Measurements from ENCODE around the gene RAB3IL1.

RAB3IL1 gene

GRCh38 chr11:61875698-61876097 is 41.7 kb downstream of the RAB3IL1 start:
- H3K27me3 ChIP-seq (ENCODE audit: control insufficient read depth, insufficient read depth, low read length), result no peaks in the 10 kb centered on the region
- no peaks in the 10 kb centered on the region for H3K36me3 ChIP-seq (ENCODE audit: control insufficient read depth, insufficient read depth, low read length)
- no peaks in the 10 kb centered on the region for H3K9me3 ChIP-seq (ENCODE audit: control insufficient read depth, insufficient read depth, low read length)
- no peak overlapping the region for H3K4me3 ChIP-seq (ENCODE audit: low read length)
- no peak for DNase-seq (ENCODE audit: low read depth, low spot score)
- no CpG with 5 or more reads among the region's 14 CpGs for WGBS (ENCODE audit: insufficient coverage, insufficient read length)
- H3K27ac ChIP-seq (ENCODE audit: low read length), result no peak overlapping the region
- H3K4me1 ChIP-seq (ENCODE audit: control insufficient read depth, insufficient read depth, low read length), result peaks cover 7% of the 10 kb centered on the region

- H3K27me3 ChIP-seq (ENCODE audit: control insufficient read depth, insufficient read depth, low read length), result no peaks in the 10 kb centered on the region
- no peaks in the 10 kb centered on the region for H3K9me3 ChIP-seq (ENCODE audit: control insufficient read depth, insufficient read depth, low read length)
- no peak for DNase-seq (ENCODE audit: low read depth, low spot score)
- WGBS (ENCODE audit: insufficient coverage, insufficient read length), result no CpG with 5 or more reads among the region's 3 CpGs
- no peaks in the 10 kb centered on the region for H3K36me3 ChIP-seq (ENCODE audit: control insufficient read depth, insufficient read depth, low read length)
- H3K27ac ChIP-seq (ENCODE audit: low read length), result no peak overlapping the region
- H3K4me1 ChIP-seq (ENCODE audit: control insufficient read depth, insufficient read depth, low read length), result peaks cover 7% of the 10 kb centered on the region
- no peak overlapping the region for H3K4me3 ChIP-seq (ENCODE audit: low read length)
These were observed 42.5 kb downstream of the RAB3IL1 start for GRCh38 chr11:61874853-61875252.

DNA sequence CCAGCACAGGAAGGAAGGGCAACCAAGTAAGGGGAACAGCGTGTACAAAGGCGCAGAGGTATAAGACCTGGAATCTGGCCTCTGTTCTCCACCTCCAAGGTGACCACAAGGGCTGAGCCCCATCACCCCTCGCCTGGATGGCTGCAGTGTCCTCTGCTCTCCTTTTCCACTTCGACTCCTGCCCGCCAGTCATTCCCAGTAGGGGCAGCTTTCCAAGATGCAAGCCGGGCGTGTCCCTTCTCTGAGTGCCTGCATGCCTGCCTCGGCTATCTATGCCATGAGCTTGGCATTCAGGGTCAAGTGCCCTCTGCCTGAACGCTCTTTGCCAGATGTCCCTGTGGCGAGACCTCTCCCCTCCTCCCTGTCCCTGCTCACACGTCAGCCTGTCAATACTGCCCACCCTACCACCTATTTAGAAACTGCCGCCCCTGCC is 43.0 kb downstream of the RAB3IL1 start:
- Histone ChIP-seq H3K4me3 (ENCODE audit: low read length) (no peak overlapping the region), H3K27me3 (ENCODE audit: control insufficient read depth, insufficient read depth, low read length) (no peaks in the 10 kb centered on the region), H3K36me3 (ENCODE audit: control insufficient read depth, insufficient read depth, low read length) (no peaks in the 10 kb centered on the region), H3K4me1 (ENCODE audit: control insufficient read depth, insufficient read depth, low read length) (peaks cover 5% of the 10 kb centered on the region), H3K9me3 (ENCODE audit: control insufficient read depth, insufficient read depth, low read length) (no peaks in the 10 kb centered on the region), H3K27ac (ENCODE audit: low read length) (no peak overlapping the region)
- WGBS (ENCODE audit: insufficient coverage, insufficient read length), result no CpG with 5 or more reads among the region's 12 CpGs
- DNase-seq (ENCODE audit: low read depth, low spot score), result no peak

DNA sequence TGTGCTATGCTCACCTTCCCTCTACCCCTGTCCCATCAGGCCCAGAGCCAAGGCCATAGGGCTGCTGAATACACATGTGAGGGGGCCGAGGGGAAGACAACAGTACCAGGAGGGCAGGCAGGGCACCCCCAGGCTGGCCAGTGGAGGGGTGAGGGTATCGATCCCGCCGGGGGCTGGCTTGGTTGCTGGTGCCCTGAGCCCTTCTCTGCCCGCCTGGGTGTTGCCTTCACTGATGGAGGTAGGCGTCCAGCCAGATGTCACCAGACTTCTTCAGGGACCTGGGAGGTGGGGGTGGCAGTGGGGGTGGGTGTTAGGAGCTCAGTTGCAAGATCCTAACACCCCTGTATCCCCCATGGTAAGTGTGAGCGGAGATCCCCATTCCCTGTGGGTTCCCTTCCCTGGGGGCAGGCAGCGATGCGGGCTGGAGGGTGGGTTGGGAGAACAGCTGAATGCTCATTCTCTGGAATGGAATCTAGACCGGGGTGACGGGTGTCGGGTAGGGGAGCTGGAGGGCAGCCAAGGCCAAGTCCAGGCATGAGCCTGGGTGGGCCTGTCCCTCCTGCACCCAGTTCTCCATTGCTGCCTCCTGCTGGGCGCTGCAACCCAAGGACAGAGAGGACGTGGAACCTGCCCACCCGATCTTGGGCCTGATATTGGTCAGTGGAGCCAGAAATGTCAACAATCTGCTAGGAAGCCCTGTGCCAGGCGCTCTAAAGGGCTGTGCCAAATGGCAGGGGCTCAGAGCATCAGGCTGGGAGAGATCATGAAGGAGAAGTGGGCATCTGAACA is 43.6 kb downstream of the RAB3IL1 start:
- Histone ChIP-seq H3K36me3 (ENCODE audit: control insufficient read depth, insufficient read depth, low read length) (no peaks in the 10 kb centered on the region), H3K27ac (ENCODE audit: low read length) (no peak overlapping the region), H3K9me3 (ENCODE audit: control insufficient read depth, insufficient read depth, low read length) (no peaks in the 10 kb centered on the region), H3K27me3 (ENCODE audit: control insufficient read depth, insufficient read depth, low read length) (no peaks in the 10 kb centered on the region), H3K4me3 (ENCODE audit: low read length) (no peak overlapping the region), H3K4me1 (ENCODE audit: control insufficient read depth, insufficient read depth, low read length) (peaks cover 5% of the 10 kb centered on the region)
- no CpG with 5 or more reads among the region's 16 CpGs for WGBS (ENCODE audit: insufficient coverage, insufficient read length)
- DNase-seq (ENCODE audit: low read depth, low spot score), result no peak

DNA sequence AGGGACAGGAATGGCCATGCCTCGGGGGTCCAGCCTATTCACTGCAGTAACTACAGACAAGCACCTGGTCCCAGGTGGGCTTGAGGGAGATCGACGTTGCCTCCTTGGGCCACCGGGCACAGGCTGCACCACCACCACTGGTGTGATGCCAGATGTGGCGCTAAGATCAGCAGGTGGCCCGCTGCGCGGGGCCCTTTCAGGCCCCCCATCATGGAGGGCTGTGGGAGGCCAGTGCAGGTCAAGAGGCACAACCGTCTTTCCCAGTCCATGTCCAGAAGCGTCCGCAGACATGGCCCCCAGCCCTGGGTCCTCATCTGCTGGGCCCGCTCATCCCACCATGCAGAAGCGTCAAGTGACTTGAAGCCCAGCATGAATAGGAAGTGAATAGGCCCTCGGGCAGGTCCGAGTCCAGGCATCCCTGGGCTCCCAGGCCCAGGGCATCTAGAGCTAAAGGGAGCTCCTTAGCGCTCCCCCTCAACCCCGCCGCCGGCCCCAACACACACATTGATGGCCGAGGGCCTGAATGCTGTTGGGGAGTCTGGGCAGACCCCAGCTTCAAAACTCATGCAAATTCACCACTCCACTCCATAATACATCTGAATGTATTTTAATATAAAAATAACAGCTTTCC is 44.3 kb downstream of the RAB3IL1 start:
- no CpG with 5 or more reads among the region's 20 CpGs for WGBS (ENCODE audit: insufficient coverage, insufficient read length)
- H3K9me3 ChIP-seq (ENCODE audit: control insufficient read depth, insufficient read depth, low read length), result no peaks in the 10 kb centered on the region
- H3K4me1 ChIP-seq (ENCODE audit: control insufficient read depth, insufficient read depth, low read length), result peaks cover 5% of the 10 kb centered on the region

GRCh38 chr11:61871158-61871597 is 46.2 kb downstream of the RAB3IL1 start:
- Histone ChIP-seq H3K4me3 (ENCODE audit: low read length) (no peak overlapping the region), H3K27ac (ENCODE audit: low read length) (no peak overlapping the region), H3K27me3 (ENCODE audit: control insufficient read depth, insufficient read depth, low read length) (no peaks in the 10 kb centered on the region), H3K4me1 (ENCODE audit: control insufficient read depth, insufficient read depth, low read length) (peaks cover 5% of the 10 kb centered on the region), H3K36me3 (ENCODE audit: control insufficient read depth, insufficient read depth, low read length) (peaks cover 3% of the 10 kb centered on the region; the same call in 1 of the 2 replicates), H3K9me3 (ENCODE audit: control insufficient read depth, insufficient read depth, low read length) (no peaks in the 10 kb centered on the region)
- DNase-seq (ENCODE audit: low read depth, low spot score), result peak; percentile 82
- WGBS (ENCODE audit: insufficient coverage, insufficient read length), result no CpG with 5 or more reads among the region's 24 CpGs

More for the DNA sequence above, 44.3 kb downstream of the RAB3IL1 start:
- no peaks in the 10 kb centered on the region for H3K36me3 ChIP-seq (ENCODE audit: control insufficient read depth, insufficient read depth, low read length)
- no peak overlapping the region for H3K27ac ChIP-seq (ENCODE audit: low read length)
- H3K4me3 ChIP-seq (ENCODE audit: low read length), result no peak overlapping the region
- no peaks in the 10 kb centered on the region for H3K27me3 ChIP-seq (ENCODE audit: control insufficient read depth, insufficient read depth, low read length)
- no peak for DNase-seq (ENCODE audit: low read depth, low spot score)

GRCh38 chr11:61870541-61871031 is 46.8 kb downstream of the RAB3IL1 start:
- no CpG with 5 or more reads among the region's 10 CpGs for WGBS (ENCODE audit: insufficient coverage, insufficient read length)
- Histone ChIP-seq H3K4me1 (ENCODE audit: control insufficient read depth, insufficient read depth, low read length) (peaks cover 5% of the 10 kb centered on the region), H3K9me3 (ENCODE audit: control insufficient read depth, insufficient read depth, low read length) (no peaks in the 10 kb centered on the region), H3K36me3 (ENCODE audit: control insufficient read depth, insufficient read depth, low read length) (peaks cover 3% of the 10 kb centered on the region; the same call in 1 of the 2 replicates), H3K27ac (ENCODE audit: low read length) (no peak overlapping the region), H3K27me3 (ENCODE audit: control insufficient read depth, insufficient read depth, low read length) (no peaks in the 10 kb centered on the region), H3K4me3 (ENCODE audit: low read length) (no peak overlapping the region)
- DNase-seq (ENCODE audit: low read depth, low spot score), result no peak

- H3K27ac ChIP-seq (ENCODE audit: low read length), result no peak overlapping the region
- WGBS (ENCODE audit: insufficient coverage, insufficient read length), result no CpG with 5 or more reads among the region's 21 CpGs
- H3K4me1 ChIP-seq (ENCODE audit: control insufficient read depth, insufficient read depth, low read length), result peaks cover 5% of the 10 kb centered on the region
- no peaks in the 10 kb centered on the region for H3K27me3 ChIP-seq (ENCODE audit: control insufficient read depth, insufficient read depth, low read length)
- no peaks in the 10 kb centered on the region for H3K9me3 ChIP-seq (ENCODE audit: control insufficient read depth, insufficient read depth, low read length)
- peaks cover 9% of the 10 kb centered on the region for H3K36me3 ChIP-seq (ENCODE audit: control insufficient read depth, insufficient read depth, low read length)
- no peak for DNase-seq (ENCODE audit: low read depth, low spot score)
- no peak overlapping the region for H3K4me3 ChIP-seq (ENCODE audit: low read length)
These were observed 47.5 kb downstream of the RAB3IL1 start for GRCh38 chr11:61869708-61870451.

- Histone ChIP-seq H3K4me1 (ENCODE audit: control insufficient read depth, insufficient read depth, low read length) (peaks cover 4% of the 10 kb centered on the region), H3K4me3 (ENCODE audit: low read length) (no peak overlapping the region), H3K27me3 (ENCODE audit: control insufficient read depth, insufficient read depth, low read length) (no peaks in the 10 kb centered on the region), H3K27ac (ENCODE audit: low read length) (no peak overlapping the region), H3K36me3 (ENCODE audit: control insufficient read depth, insufficient read depth, low read length) (peaks cover 10% of the 10 kb centered on the region), H3K9me3 (ENCODE audit: control insufficient read depth, insufficient read depth, low read length) (no peaks in the 10 kb centered on the region)
- DNase-seq (ENCODE audit: low read depth, low spot score), result no peak
- no CpG with 5 or more reads among the region's 4 CpGs for WGBS (ENCODE audit: insufficient coverage, insufficient read length)
These were observed 48.0 kb downstream of the RAB3IL1 start for GRCh38 chr11:61869429-61869707.

DNA sequence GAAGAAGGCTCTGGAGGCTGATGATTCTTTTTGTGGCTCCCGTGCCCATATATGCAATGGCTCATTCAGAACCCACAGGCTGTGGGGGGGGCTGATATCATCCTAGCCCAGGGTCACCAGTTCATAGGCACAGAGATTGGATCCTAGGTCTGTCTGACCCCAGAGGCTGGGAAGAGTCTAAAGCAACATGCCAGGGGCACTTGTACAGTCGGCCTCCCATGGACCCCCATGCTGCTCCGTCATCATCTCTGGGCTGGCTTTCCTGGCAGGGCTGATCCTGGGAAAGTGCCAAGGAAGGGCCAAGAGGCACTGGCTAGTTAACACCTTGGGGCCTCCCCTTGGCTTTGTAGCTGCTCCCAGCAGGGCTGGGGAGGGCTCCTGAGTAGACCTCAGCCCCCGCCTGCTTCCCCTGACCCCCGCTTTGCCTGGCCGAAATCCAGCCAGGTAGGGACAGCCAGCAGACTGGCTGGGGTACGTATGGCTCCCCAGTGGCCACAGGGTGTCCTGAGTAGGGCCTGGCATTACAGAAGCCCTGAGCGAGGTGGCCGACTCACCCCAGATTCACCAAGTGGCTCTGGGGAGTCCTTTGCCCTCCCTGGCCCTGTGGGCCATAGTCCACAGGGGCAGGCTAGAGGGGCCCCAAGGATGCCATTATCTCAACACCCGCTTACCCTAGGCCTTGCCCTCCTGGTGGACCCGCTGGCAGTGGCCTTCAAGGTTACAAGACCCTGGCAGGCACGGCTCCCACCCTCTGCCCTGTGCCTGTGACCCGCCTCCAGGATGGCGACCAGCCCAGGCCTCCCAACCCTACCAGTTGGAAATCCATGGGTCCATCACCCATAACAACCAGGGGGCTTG is 48.6 kb downstream of the RAB3IL1 start:
- Histone ChIP-seq H3K4me3 (ENCODE audit: low read length) (no peak overlapping the region), H3K27ac (ENCODE audit: low read length) (no peak overlapping the region)

More for the DNA sequence above, 48.6 kb downstream of the RAB3IL1 start:
- Histone ChIP-seq H3K9me3 (ENCODE audit: control insufficient read depth, insufficient read depth, low read length) (no peaks in the 10 kb centered on the region), H3K36me3 (ENCODE audit: control insufficient read depth, insufficient read depth, low read length) (peaks cover 12% of the 10 kb centered on the region), H3K27me3 (ENCODE audit: control insufficient read depth, insufficient read depth, low read length) (no peaks in the 10 kb centered on the region), H3K4me1 (ENCODE audit: control insufficient read depth, insufficient read depth, low read length) (peaks cover 3% of the 10 kb centered on the region)
- DNase-seq (ENCODE audit: low read depth, low spot score), result no peak
- no CpG with 5 or more reads among the region's 14 CpGs for WGBS (ENCODE audit: insufficient coverage, insufficient read length)

Measured in iPS DF 6.9 (cell line).